ENCODE results near the gene PTPN14.

DNA sequence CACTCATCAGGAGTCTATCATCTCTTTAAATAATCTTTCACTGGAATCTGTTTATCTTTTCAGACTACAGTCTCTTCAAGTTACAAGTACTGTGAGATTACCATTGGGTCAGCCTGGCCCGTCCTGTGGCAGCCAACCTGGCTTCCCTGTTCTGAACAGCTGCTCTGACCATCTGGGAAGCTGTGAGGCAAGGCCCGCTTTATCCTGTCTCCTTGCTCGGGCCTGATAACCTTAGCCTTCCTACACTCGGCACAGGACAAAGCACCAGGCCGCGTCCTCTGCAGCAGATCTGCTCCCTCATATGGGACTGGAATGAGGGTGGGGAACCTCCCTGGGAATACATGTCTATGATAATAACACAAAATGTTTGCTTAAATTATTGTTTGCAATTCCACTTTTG is 113.3 kb downstream of the PTPN14 start:
- TF ChIP-seq POLR2A (IDR thresholded peaks at IDR 0.05; ENCODE audit: low read length) (no peak), GATA1 (IDR thresholded peaks at IDR 0.05; ENCODE audit: low read depth, low read length) (no peak)
